A673 (cell line): ENCODE results near the gene L3MBTL1. TPM values are rescaled to one million over a fixed set of nuclear protein-coding genes. Genes with fewer than 3 reads are reported as not detected.

Source experiments
- BruUV-seq: library from RNA; stranded (reverse); fragments of 400-500 nt; replicated peaks from 2 replicates; lab custom pipeline; 2021; lab: Mats Ljungman, UMichigan
- CTCF ChIA-PET: fragments of 300-600 bp; sonication (Branson Sonifier 250); formaldehyde crosslinking; loops from one replicate; lab custom pipeline; 2022; ENCODE audit warnings: antibody characterized with exemption; lab: Charles Lee
- POLR2A ChIA-PET: fragments of 300-600 bp; sonication (Branson Sonifier 250); formaldehyde crosslinking; loops from one replicate; lab custom pipeline; 2022; ENCODE audit warnings: antibody characterized with exemption; ENCODE audit not compliant: low non-redundant PET; lab: Charles Lee
- DNase-seq: peaks from one replicate; pipeline ENCODE4 v3.0.0-alpha.2; 2015; ENCODE audit warnings: low spot score
- H3K27ac ChIP-seq: fragments of 200-600 bp; sonication (generic); 2 replicates; pipeline ENCODE4 v1.5.1; 2016; ENCODE audit warnings: mixed run types, low read depth, mild to moderate bottlenecking, mixed read lengths, antibody characterized with exemption, low read length; ENCODE audit not compliant: poor library complexity, severe bottlenecking
- H3K27me3 ChIP-seq: fragments of 200-600 bp; sonication (generic); replicated peaks from 2 replicates; pipeline ENCODE4 v1.6.1; 2017; ENCODE audit warnings: mixed run types, low read depth, mild to moderate bottlenecking, mixed read lengths, antibody characterized with exemption, low read length; ENCODE audit not compliant: insufficient read depth, poor library complexity
- H3K36me3 ChIP-seq: fragments of 200-600 bp; sonication (generic); 2 replicates; pipeline ENCODE4 v1.6.1; 2016; ENCODE audit warnings: mixed run types, mild to moderate bottlenecking, mixed read lengths, antibody characterized with exemption, low read length; ENCODE audit not compliant: insufficient read depth, poor library complexity, severe bottlenecking
- H3K4me1 ChIP-seq: fragments of 200-600 bp; sonication (generic); 2 replicates; pipeline ENCODE4 v1.6.1; 2017; ENCODE audit warnings: mixed run types, mild to moderate bottlenecking, mixed read lengths, antibody characterized with exemption, low read length; ENCODE audit not compliant: insufficient read depth, poor library complexity, severe bottlenecking
- H3K4me3 ChIP-seq: fragments of 200-600 bp; sonication (generic); 2 replicates; pipeline ENCODE4 v1.5.1; 2016; ENCODE audit warnings: low read depth, mixed run types, mild to moderate bottlenecking, mixed read lengths, low read length; ENCODE audit not compliant: poor library complexity, severe bottlenecking
- H3K9me3 ChIP-seq: fragments of 200-600 bp; sonication (generic); 2 replicates; pipeline ENCODE4 v1.6.1; 2016; ENCODE audit warnings: mixed run types, low read depth, mild to moderate bottlenecking, mixed read lengths, antibody characterized with exemption, low read length; ENCODE audit not compliant: poor library complexity, severe bottlenecking
- CTCF ChIP-seq: fragments of 300-800, 200-600 bp; sonication (generic); conservative IDR thresholded peaks from 2 replicates; pipeline ENCODE4 v1.5.1; 2017; ENCODE audit warnings: low read depth, mild to moderate bottlenecking, antibody characterized with exemption, low read length, moderate library complexity, mixed read lengths
- EZH2 ChIP-seq: fragments of 200-600 bp; sonication (generic); IDR thresholded peaks from 2 replicates; pipeline ENCODE4 v1.6.1; 2017; ENCODE audit warnings: borderline replicate concordance, low read depth, mild to moderate bottlenecking, mixed read lengths, antibody characterized with exemption, low read length; ENCODE audit not compliant: poor library complexity, severe bottlenecking
- intact Hi-C: fragments of 100-400 bp; cut with micrococcal nuclease; formaldehyde crosslinking; loops from one replicate; pipeline ENCODE4 v1.10.0; 2022; ENCODE audit not compliant: unreplicated experiment
- total RNA-seq: library from RNA; stranded (reverse); gene quantifications from 2 replicates; pipeline ENCODE4 v1.2.3, GENCODE V29; 2021

The L3MBTL1 gene
- total RNA-seq, 1 experiment from 2014 or later, result 8.1 TPM

GRCh38 chr20:43472671-43473380 lies 34.7 kb upstream of the L3MBTL1 start:
- H3K36me3 ChIP-seq, result no peaks in the 10 kb centered on the region
- no peak overlapping the region for H3K4me3 ChIP-seq
- peaks cover 4% of the 10 kb centered on the region for H3K27me3 ChIP-seq
- ChIA-PET POLR2A (no interaction called here), CTCF (no interaction called here)
- H3K9me3 ChIP-seq, result no peaks in the 10 kb centered on the region
- no TSS peak for BruUV-seq
- intact Hi-C loops, result no loop called here
- DNase-seq, result no peak
- H3K27ac ChIP-seq, result no peak overlapping the region
- TF ChIP-seq EZH2 (no peak), CTCF (0 out of 2 replicates have a peak, but pooled peaks have one; percentile 19)
- no peaks in the 10 kb centered on the region for H3K4me1 ChIP-seq

- CTCF ChIA-PET, result no interaction called here
- Histone ChIP-seq H3K36me3 (no peaks in the 10 kb centered on the region), H3K9me3 (no peaks in the 10 kb centered on the region), H3K4me1 (no peaks in the 10 kb centered on the region), H3K27ac (no peak overlapping the region), H3K27me3 (peaks cover 4% of the 10 kb centered on the region), H3K4me3 (no peak overlapping the region)
- no TSS peak for BruUV-seq
- TF ChIP-seq EZH2 (no peak), CTCF (no peak)
- DNase-seq, result no peak
- POLR2A ChIA-PET, result no interaction called here
- intact Hi-C loops, result no loop called here
These were observed 34.2 kb upstream of the L3MBTL1 start for GRCh38 chr20:43473381-43473704.

- no peak for TF ChIP-seq EZH2
- TF ChIP-seq CTCF, result no peak
- ChIA-PET CTCF (no interaction called here), POLR2A (interaction anchor here (0.6 kb wide), 1 partner anchor 20 kb away, joined by 16 read pairs; no protein-coding TSS in a partner anchor)
- Histone ChIP-seq H3K27ac (no peak overlapping the region), H3K4me1 (no peaks in the 10 kb centered on the region), H3K9me3 (no peaks in the 10 kb centered on the region), H3K4me3 (no peak overlapping the region), H3K36me3 (no peaks in the 10 kb centered on the region), H3K27me3 (peaks cover 4% of the 10 kb centered on the region)
- intact Hi-C loops, result no loop called here
- no TSS peak for BruUV-seq
- DNase-seq, result no peak
These were observed 30.3 kb upstream of the L3MBTL1 start for GRCh38 chr20:43477193-43477592.
